ENCODE results near the gene CALHM5. TPM values are rescaled to one million over a fixed set of nuclear protein-coding genes. Genes with fewer than 3 reads are reported as not detected.

The CALHM5 gene
- total and polyA plus RNA-seq, 9 of the 15 experiments (the other 6 are each of a cell fraction or from before 2014, with no cell fraction given) = under 0.01 to 0.05 (median 0.02) TPM; not detected in 2

GRCh38 chr6:116561377-116562018 lies 50.1 kb downstream of the CALHM5 start (continued):
- TF ChIP-seq CREB5 (CRISPR knock-in tag; IDR thresholded peaks at IDR 0.05) (no peak), THRAP3 (IDR thresholded peaks at IDR 0.05; ENCODE audit: borderline replicate concordance) (no peak), CTCF (IDR thresholded peaks at IDR 0.05 in 2 of 3, conservative IDR thresholded peaks at IDR 0.05 in 1 of 3; ENCODE audit: insufficient read depth in 2 of 3, low read depth in 1 of 3, low read length in 3 of 3) (peak; percentile 76 to 88 (median 84)), MECOM (CRISPR knock-in tag; IDR thresholded peaks at IDR 0.05) (no peak), E2F8 (IDR thresholded peaks at IDR 0.05; ENCODE audit: low read depth, partially characterized antibody) (no peak), CREB1 (IDR thresholded peaks at IDR 0.05) (no peak), CREB1 (CRISPR knock-in tag; IDR thresholded peaks at IDR 0.05) (no peak), LARP7 (IDR thresholded peaks at IDR 0.05) (no peak), ZFP30 (CRISPR knock-in tag; IDR thresholded peaks at IDR 0.05; ENCODE audit: borderline replicate concordance) (no peak), RAD21 (CRISPR knock-in tag; conservative IDR thresholded peaks at IDR 0.05 in 1 of 2, IDR thresholded peaks at IDR 0.05 in 1 of 2) (peak; percentile 81 to 85), BMI1 (IDR thresholded peaks at IDR 0.05; ENCODE audit: low read length) (no peak), HMBOX1 (IDR thresholded peaks at IDR 0.05) (0 out of 2 replicates have a peak, but pooled peaks have one; percentile 18), ETV5 (CRISPR knock-in tag; IDR thresholded peaks at IDR 0.05; ENCODE audit: low read depth) (0 out of 2 replicates have a peak, but pooled peaks have one; percentile 0), SETDB1 (IDR thresholded peaks at IDR 0.05; ENCODE audit: low read length) (no peak), PHF8 (IDR thresholded peaks at IDR 0.05; ENCODE audit: borderline replicate concordance, low read length) (no peak)
- TF ChIP-seq, protein P1, sequence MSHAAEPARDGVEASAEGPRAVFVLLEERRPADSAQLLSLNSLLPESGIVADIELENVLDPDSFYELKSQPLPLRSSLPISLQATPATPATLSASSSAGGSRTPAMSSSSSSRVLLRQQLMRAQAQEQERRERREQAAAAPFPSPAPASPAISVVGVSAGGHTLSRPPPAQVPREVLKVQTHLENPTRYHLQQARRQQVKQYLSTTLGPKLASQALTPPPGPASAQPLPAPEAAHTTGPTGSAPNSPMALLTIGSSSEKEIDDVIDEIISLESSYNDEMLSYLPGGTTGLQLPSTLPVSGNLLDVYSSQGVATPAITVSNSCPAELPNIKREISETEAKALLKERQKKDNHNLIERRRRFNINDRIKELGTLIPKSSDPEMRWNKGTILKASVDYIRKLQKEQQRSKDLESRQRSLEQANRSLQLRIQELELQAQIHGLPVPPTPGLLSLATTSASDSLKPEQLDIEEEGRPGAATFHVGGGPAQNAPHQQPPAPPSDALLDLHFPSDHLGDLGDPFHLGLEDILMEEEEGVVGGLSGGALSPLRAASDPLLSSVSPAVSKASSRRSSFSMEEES (CRISPR knock-in tag; IDR thresholded peaks at IDR 0.05) = peak; percentile 13; the same call in 1 of the 2 replicates
